NCI-H2029 treated with DMSO at 0.1 percent for 48 hours (cell line): ENCODE results near the gene VDR.

ENCODE experiments used
- DNase-seq: peaks from one replicate; lab custom pipeline; 2025; lab: John Stamatoyannopoulos, UW

VDR gene

DNA sequence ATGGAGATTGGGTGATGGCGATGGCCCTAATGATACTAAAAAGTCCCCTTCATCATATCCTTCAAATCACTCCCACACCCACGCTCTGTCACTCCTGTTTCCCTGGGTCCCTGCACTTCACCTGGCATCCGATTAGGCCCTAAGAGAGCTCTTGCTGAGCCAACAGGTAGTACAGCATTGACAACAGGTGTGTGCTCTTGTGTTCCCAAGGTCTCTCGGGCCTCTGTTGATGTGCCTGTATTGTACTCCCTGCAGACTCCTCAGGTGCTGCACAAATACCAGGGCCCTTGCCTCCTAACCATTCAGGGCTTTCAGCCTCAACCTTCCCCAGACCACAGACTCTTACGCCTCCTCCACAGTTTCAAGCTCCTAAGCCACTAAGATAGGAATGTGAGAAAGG, 25.8 kb upstream of the VDR start:
- DNase-seq, result no peak

DNA sequence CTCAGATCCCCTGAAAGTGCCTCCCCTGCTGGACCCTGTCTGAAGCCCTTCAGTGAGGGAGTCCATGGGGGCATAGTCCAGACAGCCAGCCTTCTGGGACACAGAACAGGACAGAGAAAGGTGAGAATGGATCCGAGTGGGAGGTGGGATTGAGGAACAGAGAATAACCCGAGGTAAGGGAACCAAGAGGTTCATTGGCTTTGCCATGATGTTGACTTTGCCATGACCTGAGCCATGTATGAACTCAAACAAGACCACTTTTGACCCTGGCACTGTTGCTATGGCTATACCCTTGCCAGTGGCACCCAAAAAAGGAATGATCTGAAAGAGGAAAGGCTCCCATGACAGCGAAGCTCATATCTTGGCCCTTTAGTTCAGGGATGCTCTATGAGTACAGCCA, 22.6 kb upstream of the VDR start:
- no peak for DNase-seq

DNA sequence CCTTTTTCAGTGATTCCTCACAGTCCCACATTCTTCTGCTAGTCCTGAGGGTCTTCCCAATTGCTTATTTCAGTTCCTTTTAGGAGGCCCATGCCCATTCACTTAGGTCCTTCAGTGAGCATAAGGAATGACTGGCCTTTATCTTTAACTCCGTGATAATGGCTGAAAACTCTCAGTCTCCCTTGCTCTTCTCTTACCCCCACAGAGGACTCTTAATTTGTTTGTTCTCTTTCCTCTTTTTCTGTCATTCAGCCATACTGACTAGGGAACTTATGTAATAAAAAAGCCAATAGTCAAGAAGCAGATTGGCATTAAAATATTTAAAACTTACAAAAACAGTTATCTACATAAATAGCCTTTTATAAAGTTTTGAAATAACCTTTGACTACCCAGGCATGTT, 17.1 kb upstream of the VDR start:
- no peak for DNase-seq

DNA sequence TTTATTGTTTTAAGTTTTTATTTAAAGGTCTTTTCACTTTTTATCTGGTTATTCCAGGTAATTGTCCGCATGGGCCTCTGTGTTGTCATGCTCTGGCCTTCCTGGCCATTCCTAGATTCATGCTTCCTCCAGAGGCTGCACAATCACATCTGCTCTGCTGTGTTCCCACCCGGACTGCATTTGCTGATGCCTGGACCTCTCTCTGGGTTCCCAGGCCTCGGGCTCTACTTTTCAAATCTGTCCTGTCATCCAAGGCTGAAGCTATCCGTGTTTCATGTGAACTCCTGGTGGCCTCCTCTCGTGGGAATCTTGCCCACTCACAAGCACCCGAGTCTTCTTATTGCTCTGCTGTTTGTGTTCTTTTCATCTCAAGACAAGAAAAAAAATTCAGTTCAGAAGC, 16.1 kb upstream of the VDR start:
- DNase-seq, result no peak

DNA sequence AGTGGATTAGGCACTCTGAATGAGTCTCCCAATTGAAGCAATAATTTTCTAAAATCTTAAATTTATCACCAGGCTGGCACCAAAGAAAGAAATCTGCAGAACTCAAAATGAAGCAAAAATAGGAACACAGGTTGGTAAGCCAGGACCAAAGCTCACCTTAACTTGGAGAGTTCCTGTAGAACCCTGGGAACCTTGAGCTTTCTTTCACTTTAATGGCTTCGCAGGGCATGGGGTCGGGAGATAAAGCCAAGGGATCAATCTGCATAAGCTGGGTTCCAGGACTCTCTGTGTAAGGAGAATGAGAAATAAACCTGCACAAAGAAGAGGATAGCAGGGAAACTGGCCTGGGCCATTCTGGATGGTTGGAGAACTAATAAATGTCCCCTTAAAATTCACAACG, 8.3 kb upstream of the VDR start:
- DNase-seq, result no peak

DNA sequence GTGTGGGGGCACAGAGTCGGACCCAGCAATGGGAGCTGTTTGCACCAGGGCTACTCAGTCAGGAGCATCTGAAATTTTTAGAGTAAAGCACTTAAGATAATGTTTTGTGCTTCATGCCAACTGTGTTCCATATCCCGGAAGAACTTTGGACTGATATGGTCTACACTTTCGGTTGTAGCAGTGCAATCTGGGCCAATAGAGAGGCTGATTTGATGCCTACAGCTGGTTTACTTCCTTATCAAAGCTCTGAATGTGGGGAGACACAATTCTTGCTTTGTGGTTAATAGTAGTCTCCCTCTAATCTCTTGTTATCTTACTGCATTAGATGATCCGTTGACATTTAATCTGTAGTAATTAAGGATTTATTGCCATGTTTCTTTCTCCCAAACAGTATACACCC, 7.8 kb upstream of the VDR start:
- DNase-seq, result no peak

DNA sequence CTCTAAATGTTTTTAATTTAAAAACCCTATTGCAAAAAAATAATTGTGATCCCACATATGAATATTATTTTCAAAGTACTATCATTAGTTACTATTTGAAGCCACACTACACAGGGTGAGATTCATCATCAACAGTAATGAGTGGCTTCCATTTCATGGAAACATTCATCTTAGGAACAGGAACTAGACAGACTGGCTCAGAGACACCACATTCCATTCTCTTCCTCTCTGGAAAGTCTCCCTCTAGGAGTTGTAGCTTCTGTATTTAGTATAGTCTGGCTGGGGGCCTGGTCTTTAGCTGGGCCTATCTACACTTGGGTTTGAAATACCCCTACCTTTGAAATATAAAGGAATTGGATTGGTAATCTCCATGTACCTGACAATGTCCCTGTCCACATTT, 6.2 kb upstream of the VDR start:
- DNase-seq, result no peak

DNA sequence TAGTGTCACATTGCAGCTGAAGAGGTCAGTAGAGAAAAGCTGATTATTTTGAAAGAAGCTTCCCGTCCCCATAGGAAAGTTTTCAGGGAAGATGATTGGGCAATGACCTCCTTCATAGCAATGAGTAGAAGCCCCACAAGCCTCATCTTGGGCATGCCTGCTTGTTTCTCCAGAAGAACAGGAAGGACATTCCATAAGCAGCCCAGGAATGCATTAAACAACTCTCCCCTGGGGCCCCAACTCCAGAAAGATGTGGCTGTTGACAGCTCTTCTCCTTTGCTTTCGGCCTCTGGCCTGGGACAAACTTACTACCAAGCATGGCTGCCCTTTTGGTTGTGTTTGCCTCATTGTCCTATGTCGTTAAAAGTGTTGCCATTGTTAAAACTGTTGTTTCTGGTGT, 5.7 kb upstream of the VDR start:
- DNase-seq, result no peak

DNA sequence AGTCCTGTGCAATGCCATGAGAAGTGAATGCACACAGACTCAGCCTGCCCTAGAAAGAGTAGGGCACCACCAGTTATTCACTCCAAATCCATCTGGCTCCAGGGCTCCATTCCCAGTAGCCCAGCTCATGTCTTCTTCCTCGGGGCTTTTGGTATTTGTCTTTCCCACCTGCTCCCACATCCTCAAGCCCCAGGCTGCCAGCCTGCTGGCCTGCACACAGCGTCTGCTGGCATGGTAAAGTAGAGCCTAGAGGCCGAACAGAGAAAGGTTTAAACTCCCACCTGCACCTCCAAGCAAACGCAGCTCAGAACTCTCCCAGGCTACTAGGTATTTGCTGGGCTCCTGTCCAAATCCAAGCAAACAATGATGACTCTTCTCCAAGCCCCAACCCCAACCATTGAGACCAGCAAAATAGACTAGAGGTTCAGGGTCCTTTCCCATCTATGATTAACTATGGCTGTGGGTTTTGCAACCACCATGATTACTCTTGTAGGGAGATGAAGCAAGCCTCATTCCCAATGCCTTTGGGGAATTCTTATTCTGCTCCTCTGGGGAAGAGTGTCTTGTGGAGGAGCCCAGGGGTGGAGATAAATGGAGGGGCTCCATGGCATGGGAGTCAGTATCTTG, 5.2 kb upstream of the VDR start:
- DNase-seq, result no peak

DNA sequence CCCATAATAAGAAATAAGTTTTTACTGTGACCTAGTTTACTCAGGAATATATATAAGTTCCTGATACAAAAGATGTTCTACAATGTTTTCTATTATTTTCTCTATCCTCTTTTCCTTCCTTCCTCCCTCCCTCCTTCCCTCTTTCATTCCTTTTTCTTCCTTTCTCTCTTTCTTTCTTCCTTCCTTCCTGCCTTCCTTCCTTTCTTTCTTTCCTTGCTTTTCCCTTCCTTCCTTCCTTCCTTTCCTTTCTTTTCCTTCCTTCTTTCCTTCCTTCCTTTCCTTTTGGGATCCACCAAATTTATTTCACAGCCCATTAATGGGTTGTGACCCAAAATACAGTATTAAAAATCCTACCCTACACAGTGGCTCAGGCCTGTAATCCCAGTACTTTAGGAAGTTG, 3.9 kb upstream of the VDR start:
- DNase-seq, result no peak

DNA sequence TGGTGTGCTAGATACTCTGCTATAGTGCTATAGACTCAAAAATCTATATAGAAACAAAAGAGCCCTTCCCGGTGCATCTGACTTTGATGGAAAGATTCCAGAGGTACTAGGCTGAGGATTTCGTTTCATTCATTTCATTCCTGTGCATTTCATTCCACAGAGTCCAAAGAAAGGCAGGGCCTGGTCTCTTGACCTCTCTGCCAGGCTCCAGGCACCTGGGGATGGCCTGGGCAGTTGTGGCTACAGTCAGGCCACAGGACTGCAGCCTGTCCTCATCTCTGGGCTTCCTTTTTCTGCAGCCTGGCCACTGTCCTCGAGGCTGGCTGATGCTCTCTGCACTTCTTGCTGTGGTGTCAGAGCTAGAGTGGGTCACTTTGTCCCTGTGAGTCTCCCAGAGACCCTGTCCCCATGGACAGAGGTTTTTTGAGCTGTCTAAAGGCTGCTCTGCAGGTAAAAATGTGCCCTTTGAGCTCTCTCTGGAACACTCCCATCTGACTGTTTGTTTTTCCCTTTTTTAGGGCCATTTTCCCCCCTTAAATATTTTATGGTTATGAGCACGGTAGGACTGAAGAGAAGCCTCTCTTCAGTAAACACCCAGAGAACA, 3.2 kb upstream of the VDR start:
- no peak for DNase-seq

DNA sequence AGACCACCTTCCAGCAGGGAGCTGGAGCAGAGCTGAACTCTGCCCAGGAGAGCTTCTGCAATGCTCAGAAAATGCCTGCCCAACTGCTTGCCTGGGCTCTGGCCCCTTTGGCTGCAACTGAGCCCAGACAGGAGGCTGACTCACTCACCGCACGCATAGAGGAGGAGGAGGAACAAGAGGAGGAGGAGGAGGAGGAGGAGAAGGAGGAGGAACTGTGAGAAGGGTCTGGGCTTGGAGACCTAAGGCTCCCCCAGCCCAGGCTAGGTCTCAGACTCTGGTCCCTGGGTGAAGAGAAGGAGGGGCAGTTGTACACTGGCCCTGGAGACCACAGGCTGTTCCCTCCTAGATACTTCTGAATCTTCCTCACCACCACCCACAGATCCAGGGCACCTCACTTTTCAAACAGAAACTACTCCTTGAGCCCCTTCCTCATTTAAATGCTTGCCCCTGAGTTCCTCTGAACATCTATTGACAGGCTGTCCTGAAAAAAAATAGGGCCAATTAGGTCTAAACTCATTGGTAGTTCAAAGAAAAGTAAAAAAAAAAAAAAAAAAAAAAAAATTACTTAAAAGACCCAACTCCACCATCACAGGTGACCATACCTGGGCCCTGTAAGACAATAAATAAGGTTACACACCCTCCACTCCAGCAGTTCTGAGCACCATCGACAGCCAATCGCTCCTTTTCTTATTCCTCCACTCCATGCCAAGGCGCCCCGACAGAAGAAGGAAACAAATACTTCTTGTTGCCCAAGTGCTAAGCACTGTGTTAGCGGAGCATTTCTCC, 674 bp downstream of the VDR start:
- no peak for DNase-seq

DNA sequence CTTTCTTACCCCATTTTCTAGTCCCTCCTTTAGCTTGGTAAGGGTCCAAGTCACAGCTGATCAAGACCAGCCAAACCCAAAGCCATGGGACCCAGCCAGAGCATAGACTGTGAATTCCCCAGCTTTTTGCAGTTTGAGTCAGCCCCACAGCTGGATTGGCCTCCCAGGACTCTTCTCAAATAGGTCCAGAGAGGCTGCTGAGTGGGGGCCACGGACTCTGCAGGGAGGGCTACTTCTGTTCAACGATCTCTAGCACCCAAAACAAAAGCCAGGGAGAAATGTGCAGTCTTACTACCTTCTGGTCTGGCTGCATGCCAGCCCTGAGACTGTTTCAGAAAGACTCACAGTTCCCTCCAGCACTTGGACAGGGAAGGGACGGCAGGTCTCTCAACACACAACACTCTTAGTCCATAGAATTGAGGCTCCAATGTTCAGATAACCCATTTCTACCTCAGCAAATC, 1.6 kb downstream of the VDR start:
- no peak for DNase-seq

DNA sequence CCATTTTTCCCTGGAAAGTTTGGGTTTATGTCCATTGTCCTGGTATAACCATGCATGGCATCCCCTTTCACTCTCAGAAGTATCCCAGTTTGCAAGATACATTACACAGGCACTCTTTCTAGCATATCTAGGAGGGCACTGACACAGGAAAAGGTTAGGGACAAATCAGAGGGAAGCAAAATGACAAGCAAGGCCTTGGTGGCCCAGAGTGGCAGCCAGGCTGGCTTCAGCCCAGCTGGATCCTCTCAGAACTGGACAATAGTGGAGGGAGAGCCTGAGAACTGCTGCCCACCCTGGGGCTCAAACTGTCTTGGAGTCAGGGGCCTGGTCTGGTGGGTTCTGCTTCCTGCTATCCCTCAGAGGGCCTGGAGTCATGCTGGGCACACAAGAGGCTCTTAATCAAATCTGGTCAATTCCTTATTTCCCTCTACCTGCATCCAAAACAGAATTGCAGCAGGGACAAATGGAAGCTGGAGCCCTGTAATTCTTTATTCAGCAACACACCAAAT, 2.6 kb downstream of the VDR start:
- no peak for DNase-seq

DNA sequence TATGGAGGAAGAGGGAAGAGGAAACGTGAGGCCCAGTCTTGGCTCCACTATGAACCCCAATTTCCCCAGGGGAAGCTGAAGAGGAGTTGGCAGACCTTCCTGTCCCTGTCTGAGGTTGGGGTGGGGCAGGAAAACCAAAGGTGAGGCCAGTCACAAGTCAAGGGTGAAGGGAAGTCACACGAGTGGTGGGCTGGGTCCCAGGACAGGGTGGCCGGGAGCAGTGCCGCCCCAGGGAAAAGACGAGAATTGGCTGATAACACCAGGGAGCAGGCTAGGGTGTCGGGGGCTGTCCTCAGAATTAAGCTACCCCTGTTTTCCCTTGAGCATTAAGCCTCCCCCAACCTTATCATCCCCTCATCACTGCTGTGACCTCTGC, 3.1 kb downstream of the VDR start:
- DNase-seq, result no peak

DNA sequence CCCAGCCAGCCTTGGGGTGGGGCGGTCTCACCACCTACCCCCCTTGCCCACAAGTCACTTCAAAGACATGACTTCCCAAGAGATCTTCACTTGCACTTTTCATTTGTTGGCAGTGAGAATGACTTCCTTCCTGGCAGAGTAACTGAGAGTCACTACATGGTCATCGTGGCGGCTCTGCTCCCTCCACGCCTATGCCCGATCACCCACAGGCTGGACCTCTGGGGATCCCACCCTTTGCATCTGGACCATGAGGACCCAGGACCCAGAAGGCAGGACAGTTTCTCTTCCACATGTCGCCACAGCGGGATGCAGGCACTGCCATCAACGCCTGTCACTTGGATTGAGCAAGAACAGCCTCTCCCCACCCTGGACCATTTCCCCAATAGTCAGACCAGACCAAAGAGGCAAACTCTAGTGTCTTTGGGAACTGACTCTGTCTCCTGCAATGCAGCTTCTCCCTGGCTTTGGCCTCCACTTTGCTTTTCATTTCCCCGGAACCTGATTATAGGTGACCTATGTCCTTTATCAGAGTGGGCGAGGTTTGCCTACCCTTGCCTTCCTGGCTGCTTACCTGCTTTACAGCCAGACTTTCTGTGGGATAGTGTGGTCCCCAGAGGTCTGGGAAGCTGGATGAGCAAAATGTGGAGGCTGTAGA, 3.6 kb downstream of the VDR start:
- DNase-seq, result no peak

DNA sequence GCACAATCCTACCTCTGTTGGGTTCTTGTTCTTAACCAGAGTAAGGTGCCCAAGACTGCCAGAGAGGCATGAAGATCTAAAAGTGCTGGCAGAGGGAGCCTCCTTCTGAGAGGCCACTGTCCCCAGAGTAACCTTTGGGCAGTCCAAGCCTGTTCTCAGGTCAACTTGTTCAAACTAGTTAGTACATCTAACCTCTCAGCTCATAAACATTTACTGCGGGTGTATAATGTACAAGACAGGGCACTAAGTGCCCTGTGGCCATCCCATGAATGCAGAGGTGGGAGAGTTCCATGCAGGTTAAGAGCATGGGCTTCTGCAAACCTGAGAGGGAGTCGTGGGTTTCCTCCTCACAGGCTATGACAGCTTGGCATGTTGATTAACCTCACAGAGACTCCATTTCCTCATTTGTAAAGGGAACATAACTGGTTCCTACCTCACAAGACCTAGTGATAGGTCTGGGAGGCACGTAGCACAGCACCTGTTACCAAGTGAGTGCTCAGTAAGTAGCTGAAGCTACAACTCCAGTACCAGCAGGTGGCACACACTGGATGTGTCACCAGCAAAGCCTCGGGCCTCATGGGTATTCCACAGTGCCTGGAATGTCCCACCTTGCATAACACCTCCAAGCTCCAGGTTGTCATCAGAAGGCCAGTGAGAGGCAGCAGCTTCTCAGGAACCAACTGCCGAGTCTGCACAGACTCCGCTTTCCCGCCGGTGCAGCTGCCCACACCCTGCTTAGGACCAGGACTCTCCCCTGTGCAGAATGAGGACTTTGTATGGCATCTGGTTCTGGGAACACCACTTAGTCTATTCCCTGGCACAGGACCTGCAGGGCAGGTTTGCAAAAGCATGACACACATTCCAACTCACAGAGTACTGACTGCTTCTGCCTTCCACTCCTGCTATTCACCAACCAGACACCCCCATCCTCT, 4.4 kb downstream of the VDR start:
- DNase-seq, result no peak

DNA sequence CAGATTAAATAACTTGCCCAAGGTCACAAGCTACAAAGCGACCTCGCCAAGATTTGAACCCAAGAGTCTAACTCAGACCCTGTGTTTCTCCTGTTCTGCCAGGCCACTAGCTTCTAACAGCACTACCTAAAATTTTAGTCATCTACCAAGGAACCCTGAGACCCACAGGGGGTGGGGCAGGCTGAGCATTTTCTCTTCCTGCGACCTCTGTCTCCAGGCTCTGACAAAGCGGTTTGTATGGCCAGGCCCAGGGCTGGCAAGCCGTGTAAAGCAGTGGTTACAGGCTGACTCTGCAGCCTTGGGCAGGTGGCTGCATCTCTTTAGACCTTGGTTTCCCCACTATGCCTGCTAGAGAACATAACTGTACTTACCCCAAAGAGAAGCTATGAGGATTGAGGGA, 5.3 kb downstream of the VDR start:
- DNase-seq, result no peak

DNA sequence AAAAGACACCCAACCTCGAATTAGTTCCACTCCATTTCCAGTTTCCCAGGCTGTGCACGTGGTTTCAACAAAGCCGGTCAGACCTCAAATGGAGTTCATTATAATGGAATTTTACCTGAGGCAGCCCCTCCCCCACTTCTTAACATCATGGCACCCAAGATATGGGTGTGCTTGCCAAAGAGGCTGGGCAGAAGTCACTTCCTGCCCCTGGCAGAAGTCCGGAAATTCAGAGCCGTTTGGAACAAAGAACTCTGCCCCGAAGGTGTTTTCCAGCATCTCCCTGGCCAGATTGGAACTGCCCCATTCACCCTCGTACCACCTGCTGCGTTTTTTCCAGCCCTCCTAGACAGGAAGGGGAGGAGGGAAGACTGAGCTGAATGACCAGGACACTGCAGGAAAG, 8.2 kb downstream of the VDR start:
- no peak for DNase-seq

DNA sequence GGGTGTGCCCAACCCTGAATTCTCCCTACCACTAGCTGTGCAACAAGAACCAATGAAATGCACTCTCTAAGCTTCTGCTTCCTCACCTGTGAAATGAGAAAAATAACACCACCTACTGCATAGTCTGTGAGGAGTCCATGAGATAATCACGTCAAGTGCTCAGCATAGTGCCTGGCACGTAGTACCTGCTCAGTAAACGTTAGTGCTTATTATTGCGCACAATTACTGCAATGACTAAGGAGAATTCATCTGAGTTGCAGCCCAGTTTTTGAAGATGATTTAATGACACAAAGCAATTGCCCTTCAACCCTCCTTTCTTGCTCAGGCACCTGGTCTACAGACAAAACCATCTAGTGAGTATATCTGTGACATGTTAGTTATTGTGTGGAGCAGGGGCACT, 8.8 kb downstream of the VDR start:
- no peak for DNase-seq

DNA sequence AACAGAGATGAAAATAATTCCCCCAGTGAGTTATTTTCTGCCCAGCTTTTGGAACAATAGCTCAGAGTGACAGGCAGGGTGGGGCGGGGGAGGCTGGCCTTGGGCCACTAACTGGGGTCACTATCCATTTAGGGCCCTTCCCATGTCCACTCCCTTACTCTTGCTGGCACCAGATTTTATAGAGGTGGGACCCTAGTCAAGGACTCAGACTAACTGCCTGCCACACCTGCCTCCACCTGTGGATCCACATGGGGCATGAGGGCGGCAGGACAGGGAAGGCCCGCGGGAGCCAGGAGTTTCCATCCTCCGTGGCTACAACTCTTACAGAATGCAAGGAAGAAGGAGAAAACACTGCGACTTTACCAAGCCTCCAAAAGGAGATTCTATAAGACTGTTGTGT, 10.1 kb downstream of the VDR start:
- no peak for DNase-seq

DNA sequence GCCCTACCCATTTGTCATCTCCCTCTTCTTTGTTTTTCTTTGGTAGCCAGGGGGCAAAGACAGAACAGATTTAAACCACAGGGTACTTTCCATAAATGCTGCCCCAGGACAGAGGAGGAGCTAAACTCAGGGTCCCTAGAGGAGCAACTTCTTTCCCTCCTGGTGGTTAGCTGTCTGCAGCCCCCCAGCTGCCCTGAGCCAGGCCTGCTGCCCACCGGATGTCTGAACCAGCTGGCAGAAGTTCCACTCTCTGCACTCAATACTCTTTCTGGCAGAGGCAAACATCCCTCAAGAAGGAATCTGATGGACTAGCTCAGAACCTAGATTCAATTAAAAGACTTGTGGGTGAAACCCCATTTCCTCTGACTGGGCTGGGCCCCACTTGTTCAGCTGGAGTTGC, 10.7 kb downstream of the VDR start:
- DNase-seq, result no peak
